ENCODE results near the gene MLKL. TPM values are rescaled to one million over a fixed set of nuclear protein-coding genes. Genes with fewer than 3 reads are reported as not detected.
"Not testable (repeated sequence)": the region's sequence is repeated elsewhere in the genome, so short reads cannot be mapped to it uniquely, and the experiment has no call there.

Gene MLKL
- total and polyA plus RNA-seq, 9 donors = 2.0 to 3.8 (median 2.6) TPM

GRCh38 chr16:74722156-74722555, 21.5 kb upstream of the MLKL start:
- H3K4me1 ChIP-seq (ENCODE audit: control insufficient read depth, insufficient read depth, low read length); H3K36me3 ChIP-seq (ENCODE audit: control insufficient read depth, insufficient read depth, low read length); H3K9me3 ChIP-seq (replicated peaks; ENCODE audit: control insufficient read depth, low read depth, low read length); DNase-seq; H3K27ac ChIP-seq (ENCODE audit: low read length); H3K4me3 ChIP-seq (ENCODE audit: low read length): not testable (repeated sequence)
- 83% methylated on average over 2 of the region's 2 CpGs for WGBS (ENCODE audit: insufficient coverage)
- H3K27me3 ChIP-seq (ENCODE audit: control insufficient read depth, insufficient read depth, low read length) = peaks cover 12% of the 10 kb centered on the region

GRCh38 chr16:74721716-74722115, 21.1 kb upstream of the MLKL start:
- Histone ChIP-seq H3K4me3 (ENCODE audit: low read length) (no peak overlapping the region), H3K4me1 (ENCODE audit: control insufficient read depth, insufficient read depth, low read length) (no peaks in the 10 kb centered on the region), H3K27me3 (ENCODE audit: control insufficient read depth, insufficient read depth, low read length) (peaks cover 9% of the 10 kb centered on the region), H3K9me3 (replicated peaks; ENCODE audit: control insufficient read depth, low read depth, low read length) (peaks cover 2% of the 10 kb centered on the region), H3K36me3 (ENCODE audit: control insufficient read depth, insufficient read depth, low read length) (no peaks in the 10 kb centered on the region), H3K27ac (ENCODE audit: low read length) (no peak overlapping the region)
- DNase-seq = no peak
- 63% methylated on average over 3 of the region's 11 CpGs for WGBS (ENCODE audit: insufficient coverage)

DNA sequence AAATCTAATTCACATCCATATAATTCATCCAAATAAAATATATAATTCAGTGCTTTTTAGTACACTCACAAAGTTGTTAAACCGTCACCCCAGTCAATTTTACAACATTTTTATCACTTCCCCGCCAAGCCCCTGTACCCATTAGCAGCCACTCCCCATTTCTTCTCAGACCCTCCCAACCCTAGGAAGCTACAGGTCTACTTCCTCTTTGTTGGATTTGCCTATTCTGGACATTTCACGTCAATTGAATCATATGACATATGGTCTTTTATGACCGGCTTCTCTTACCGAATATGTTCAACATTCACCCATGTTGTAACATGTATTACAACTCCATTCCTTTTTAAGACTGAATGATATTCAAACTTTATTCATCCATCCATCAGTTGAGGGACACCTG, 19.9 kb upstream of the MLKL start:
- no peak for DNase-seq
- WGBS (ENCODE audit: insufficient coverage) = 48% methylated on average over 2 of the region's 5 CpGs
- Histone ChIP-seq H3K9me3 (replicated peaks; ENCODE audit: control insufficient read depth, low read depth, low read length) (no peaks in the 10 kb centered on the region), H3K27ac (ENCODE audit: low read length) (no peak overlapping the region), H3K4me1 (ENCODE audit: control insufficient read depth, insufficient read depth, low read length) (no peaks in the 10 kb centered on the region), H3K4me3 (ENCODE audit: low read length) (no peak overlapping the region), H3K27me3 (ENCODE audit: control insufficient read depth, insufficient read depth, low read length) (peaks cover 9% of the 10 kb centered on the region), H3K36me3 (ENCODE audit: control insufficient read depth, insufficient read depth, low read length) (no peaks in the 10 kb centered on the region)

DNA sequence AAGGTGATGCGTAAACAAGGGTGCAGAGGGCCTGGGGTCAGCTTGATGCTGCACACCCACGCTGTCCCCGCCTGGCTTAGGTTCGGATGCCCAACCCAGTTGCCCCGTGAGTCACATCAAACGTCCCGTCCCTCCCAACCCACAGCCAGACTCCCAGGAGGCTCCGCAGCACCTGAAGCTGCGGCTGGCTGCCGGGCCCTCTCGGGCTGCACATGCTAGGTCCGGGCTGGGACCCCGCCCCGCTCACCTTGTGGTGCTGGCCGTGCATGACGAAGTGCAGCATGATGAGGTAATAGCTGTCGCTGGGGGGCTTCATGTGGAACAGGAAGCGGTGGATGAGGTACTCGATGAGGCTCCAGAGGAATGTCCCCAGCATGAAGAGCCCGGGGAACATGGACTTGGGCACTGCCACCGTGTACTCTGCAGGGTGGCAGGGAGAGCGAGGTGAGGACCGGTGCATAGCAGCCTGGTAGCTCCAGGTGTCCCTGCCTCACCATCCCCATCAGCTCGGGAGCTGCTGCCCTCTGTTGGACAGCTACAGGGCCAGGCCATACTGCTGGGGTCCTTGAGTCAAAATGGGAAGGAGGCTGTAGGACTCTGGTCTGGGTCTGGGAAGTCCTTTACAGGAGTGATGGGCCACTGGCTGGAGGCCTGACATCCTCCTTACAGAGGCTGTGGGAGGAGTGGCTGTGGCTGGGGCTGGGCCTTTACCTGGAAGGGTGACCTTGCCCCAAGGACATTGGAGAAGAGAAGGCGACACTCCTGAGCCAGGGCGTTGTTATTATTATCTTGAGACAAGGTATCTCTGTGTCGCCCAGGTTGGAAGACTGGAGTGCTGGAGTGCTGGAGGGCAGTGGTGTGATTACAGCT, 18.3 kb upstream of the MLKL start:
- Histone ChIP-seq H3K4me1 (ENCODE audit: control insufficient read depth, insufficient read depth, low read length) (no peaks in the 10 kb centered on the region), H3K27me3 (ENCODE audit: control insufficient read depth, insufficient read depth, low read length) (peaks cover 4% of the 10 kb centered on the region), H3K9me3 (replicated peaks; ENCODE audit: control insufficient read depth, low read depth, low read length) (no peaks in the 10 kb centered on the region), H3K27ac (ENCODE audit: low read length) (no peak overlapping the region), H3K36me3 (ENCODE audit: control insufficient read depth, insufficient read depth, low read length) (no peaks in the 10 kb centered on the region), H3K4me3 (ENCODE audit: low read length) (no peak overlapping the region)
- no peak for DNase-seq
- 89% methylated on average over 22 of the region's 27 CpGs for WGBS (ENCODE audit: insufficient coverage)

DNA sequence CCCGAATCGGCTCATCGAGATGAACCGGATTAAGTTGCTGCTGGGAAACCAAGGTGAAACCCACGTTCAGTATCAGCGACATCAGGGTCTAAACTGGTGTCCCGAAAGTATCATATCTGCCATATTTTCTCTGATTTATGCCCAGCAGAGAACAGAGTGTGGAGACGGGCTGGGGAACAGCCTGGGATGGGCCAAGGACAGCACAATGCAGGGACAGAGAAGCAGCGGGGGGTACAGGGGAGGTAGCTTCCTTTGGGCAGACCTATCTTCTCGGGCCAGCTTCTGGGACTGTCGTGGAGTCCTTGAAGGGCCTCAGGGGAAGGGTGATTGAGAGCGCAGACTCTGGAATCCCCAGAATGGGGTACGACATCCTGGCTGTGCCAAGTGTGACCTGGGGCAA, 17.5 kb upstream of the MLKL start:
- H3K9me3 ChIP-seq (replicated peaks; ENCODE audit: control insufficient read depth, low read depth, low read length) = no peaks in the 10 kb centered on the region
- 80% methylated on average over 13 of the region's 13 CpGs for WGBS (ENCODE audit: insufficient coverage)
- no peaks in the 10 kb centered on the region for H3K4me1 ChIP-seq (ENCODE audit: control insufficient read depth, insufficient read depth, low read length)
- no peak overlapping the region for H3K4me3 ChIP-seq (ENCODE audit: low read length)
- H3K27ac ChIP-seq (ENCODE audit: low read length) = no peak overlapping the region
- no peaks in the 10 kb centered on the region for H3K36me3 ChIP-seq (ENCODE audit: control insufficient read depth, insufficient read depth, low read length)
- H3K27me3 ChIP-seq (ENCODE audit: control insufficient read depth, insufficient read depth, low read length) = no peaks in the 10 kb centered on the region
- no peak for DNase-seq

GRCh38 chr16:74717367-74717766, 16.7 kb upstream of the MLKL start:
- H3K4me1 ChIP-seq (ENCODE audit: control insufficient read depth, insufficient read depth, low read length) = no peaks in the 10 kb centered on the region
- no peak overlapping the region for H3K27ac ChIP-seq (ENCODE audit: low read length)
- no peaks in the 10 kb centered on the region for H3K9me3 ChIP-seq (replicated peaks; ENCODE audit: control insufficient read depth, low read depth, low read length)
- no peaks in the 10 kb centered on the region for H3K36me3 ChIP-seq (ENCODE audit: control insufficient read depth, insufficient read depth, low read length)
- no peaks in the 10 kb centered on the region for H3K27me3 ChIP-seq (ENCODE audit: control insufficient read depth, insufficient read depth, low read length)
- no peak overlapping the region for H3K4me3 ChIP-seq (ENCODE audit: low read length)
- WGBS (ENCODE audit: insufficient coverage) = 75% methylated on average over 7 of the region's 7 CpGs
- DNase-seq = no peak

DNA sequence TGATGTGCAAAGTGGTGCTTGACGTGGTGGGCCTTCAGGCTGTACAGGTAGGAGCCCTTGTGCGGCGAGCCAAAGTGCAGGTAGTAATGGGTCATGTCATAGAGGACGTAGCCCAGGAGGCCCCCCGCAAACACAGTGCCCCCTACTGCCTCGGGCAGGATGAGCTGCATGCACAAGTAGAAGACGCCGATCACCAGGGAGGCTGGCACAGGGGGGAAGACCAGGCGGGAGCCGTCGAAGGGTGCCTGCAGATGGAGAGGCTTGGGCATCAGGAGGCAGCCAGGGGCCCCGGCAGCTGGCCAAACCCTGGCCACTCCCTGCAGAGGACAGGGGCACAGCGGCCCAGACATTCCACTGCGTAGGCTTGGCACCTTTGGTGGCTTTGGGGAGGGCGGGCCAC, 15.7 kb upstream of the MLKL start:
- Histone ChIP-seq H3K9me3 (replicated peaks; ENCODE audit: control insufficient read depth, low read depth, low read length) (no peaks in the 10 kb centered on the region), H3K36me3 (ENCODE audit: control insufficient read depth, insufficient read depth, low read length) (no peaks in the 10 kb centered on the region), H3K27ac (ENCODE audit: low read length) (no peak overlapping the region), H3K27me3 (ENCODE audit: control insufficient read depth, insufficient read depth, low read length) (no peaks in the 10 kb centered on the region), H3K4me1 (ENCODE audit: control insufficient read depth, insufficient read depth, low read length) (no peaks in the 10 kb centered on the region), H3K4me3 (ENCODE audit: low read length) (no peak overlapping the region)
- WGBS (ENCODE audit: insufficient coverage) = 84% methylated on average over 15 of the region's 15 CpGs
- no peak for DNase-seq

- 75% methylated on average over 9 of the region's 10 CpGs for WGBS (ENCODE audit: insufficient coverage)
- no peaks in the 10 kb centered on the region for H3K27me3 ChIP-seq (ENCODE audit: control insufficient read depth, insufficient read depth, low read length)
- H3K4me1 ChIP-seq (ENCODE audit: control insufficient read depth, insufficient read depth, low read length) = no peaks in the 10 kb centered on the region
- no peaks in the 10 kb centered on the region for H3K9me3 ChIP-seq (replicated peaks; ENCODE audit: control insufficient read depth, low read depth, low read length)
- no peak overlapping the region for H3K4me3 ChIP-seq (ENCODE audit: low read length)
- no peak for DNase-seq
- no peak overlapping the region for H3K27ac ChIP-seq (ENCODE audit: low read length)
- no peaks in the 10 kb centered on the region for H3K36me3 ChIP-seq (ENCODE audit: control insufficient read depth, insufficient read depth, low read length)
Observed at GRCh38 chr16:74713876-74714275, 13.2 kb upstream of the MLKL start.

GRCh38 chr16:74713325-74713724, 12.7 kb upstream of the MLKL start:
- 40% methylated on average over 7 of the region's 10 CpGs for WGBS (ENCODE audit: insufficient coverage)
- no peaks in the 10 kb centered on the region for H3K27me3 ChIP-seq (ENCODE audit: control insufficient read depth, insufficient read depth, low read length)
- no peaks in the 10 kb centered on the region for H3K36me3 ChIP-seq (ENCODE audit: control insufficient read depth, insufficient read depth, low read length)
- H3K4me3 ChIP-seq (ENCODE audit: low read length) = no peak overlapping the region
- H3K9me3 ChIP-seq (replicated peaks; ENCODE audit: control insufficient read depth, low read depth, low read length) = no peaks in the 10 kb centered on the region
- no peak overlapping the region for H3K27ac ChIP-seq (ENCODE audit: low read length)
- no peak for DNase-seq
- no peaks in the 10 kb centered on the region for H3K4me1 ChIP-seq (ENCODE audit: control insufficient read depth, insufficient read depth, low read length)

DNA sequence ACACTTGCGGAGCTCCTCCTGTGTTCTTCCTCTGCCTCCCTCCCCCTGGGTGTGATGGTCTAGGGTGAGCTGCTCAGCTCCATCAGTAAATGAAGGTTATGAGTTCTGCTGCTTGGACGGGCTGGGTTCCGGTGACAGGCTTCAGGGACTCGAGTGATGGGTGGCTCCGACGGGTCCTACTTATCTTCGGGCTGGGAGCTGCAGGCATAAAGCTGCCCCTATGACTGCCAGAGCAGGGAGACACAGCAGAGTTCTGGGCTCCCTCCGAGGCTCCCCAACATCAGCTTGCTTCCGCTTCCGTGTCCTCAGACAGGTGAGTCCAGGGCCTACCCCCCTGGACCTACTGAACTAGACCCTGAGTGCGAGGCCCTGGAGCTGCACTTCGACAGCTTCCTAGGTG, 11.3 kb upstream of the MLKL start:
- DNase-seq = no peak
- WGBS (ENCODE audit: insufficient coverage) = 87% methylated on average over 11 of the region's 12 CpGs
- no peak overlapping the region for H3K27ac ChIP-seq (ENCODE audit: low read length)
- no peak overlapping the region for H3K4me3 ChIP-seq (ENCODE audit: low read length)
- no peaks in the 10 kb centered on the region for H3K4me1 ChIP-seq (ENCODE audit: control insufficient read depth, insufficient read depth, low read length)
- no peaks in the 10 kb centered on the region for H3K27me3 ChIP-seq (ENCODE audit: control insufficient read depth, insufficient read depth, low read length)
- no peaks in the 10 kb centered on the region for H3K9me3 ChIP-seq (replicated peaks; ENCODE audit: control insufficient read depth, low read depth, low read length)
- H3K36me3 ChIP-seq (ENCODE audit: control insufficient read depth, insufficient read depth, low read length) = no peaks in the 10 kb centered on the region

DNA sequence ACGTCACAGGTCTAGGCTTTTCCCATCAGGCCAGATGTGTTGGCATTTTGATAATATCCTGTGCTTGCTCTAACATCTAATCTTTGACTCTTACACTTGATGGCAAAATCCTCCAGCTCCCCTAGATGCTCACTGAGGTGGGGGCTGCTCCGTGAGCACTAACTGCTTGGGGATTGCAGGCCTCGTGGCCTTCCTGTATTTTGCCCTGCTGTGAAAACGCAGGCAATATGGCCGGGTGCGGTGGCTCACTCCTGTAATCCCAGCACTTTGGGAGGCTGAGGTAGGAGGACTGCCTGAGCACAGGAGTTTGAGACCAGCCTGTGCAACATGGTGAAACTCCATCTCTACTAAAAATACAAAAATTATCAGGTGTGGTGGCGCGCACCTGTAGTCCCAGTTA, 9.7 kb upstream of the MLKL start:
- 60% methylated on average over 1 of the region's 8 CpGs for WGBS (ENCODE audit: insufficient coverage)
- H3K4me3 ChIP-seq (ENCODE audit: low read length) = no peak overlapping the region
- H3K36me3 ChIP-seq (ENCODE audit: control insufficient read depth, insufficient read depth, low read length) = no peaks in the 10 kb centered on the region
- no peaks in the 10 kb centered on the region for H3K9me3 ChIP-seq (replicated peaks; ENCODE audit: control insufficient read depth, low read depth, low read length)
- no peaks in the 10 kb centered on the region for H3K4me1 ChIP-seq (ENCODE audit: control insufficient read depth, insufficient read depth, low read length)
- DNase-seq = no peak
- H3K27ac ChIP-seq (ENCODE audit: low read length) = no peak overlapping the region
- no peaks in the 10 kb centered on the region for H3K27me3 ChIP-seq (ENCODE audit: control insufficient read depth, insufficient read depth, low read length)
